ENCODE measurements around the gene KAT8. TPM values are rescaled to one million over a fixed set of nuclear protein-coding genes. Genes with fewer than 3 reads are reported as not detected.
"Not testable (repeated sequence)": the region's sequence is repeated elsewhere in the genome, so short reads cannot be mapped to it uniquely, and the experiment has no call there.

Gene KAT8
- total RNA-seq, 1 donor: 76.5 TPM

- no peaks in the 10 kb centered on the region for H3K9me3 ChIP-seq (ENCODE audit: low read depth, low read length)
- no peak overlapping the region for H3K4me3 ChIP-seq (ENCODE audit: low read length)
- H3K4me1 ChIP-seq (ENCODE audit: insufficient read depth, low read length): peaks cover 20% of the 10 kb centered on the region
- no peaks in the 10 kb centered on the region for H3K27me3 ChIP-seq (ENCODE audit: insufficient read depth, low read length)
These were observed 26.9 kb upstream of the KAT8 start for GRCh38 chr16:31090540-31090939.

GRCh38 chr16:31092330-31092729, 25.1 kb upstream of the KAT8 start:
- Histone ChIP-seq H3K27me3 (ENCODE audit: insufficient read depth, low read length) (no peaks in the 10 kb centered on the region), H3K9me3 (ENCODE audit: low read depth, low read length) (no peaks in the 10 kb centered on the region), H3K4me1 (ENCODE audit: insufficient read depth, low read length) (peaks cover 24% of the 10 kb centered on the region)

GRCh38 chr16:31093132-31093703, 24.2 kb upstream of the KAT8 start:
- Histone ChIP-seq H3K4me3 (ENCODE audit: low read length) (no peak overlapping the region), H3K4me1 (ENCODE audit: insufficient read depth, low read length) (peaks cover 24% of the 10 kb centered on the region), H3K9me3 (ENCODE audit: low read depth, low read length) (no peaks in the 10 kb centered on the region), H3K27me3 (ENCODE audit: insufficient read depth, low read length) (no peaks in the 10 kb centered on the region)

More at GRCh38 chr16:31092330-31092729, 25.1 kb upstream of the KAT8 start:
- H3K4me3 ChIP-seq (ENCODE audit: low read length): no peak overlapping the region

- Histone ChIP-seq H3K9me3 (ENCODE audit: low read depth, low read length) (no peaks in the 10 kb centered on the region), H3K27me3 (ENCODE audit: insufficient read depth, low read length) (no peaks in the 10 kb centered on the region), H3K4me1 (ENCODE audit: insufficient read depth, low read length) (peaks cover 24% of the 10 kb centered on the region), H3K4me3 (ENCODE audit: low read length) (peak overlapping the region; percentile 80)
These were observed 23.4 kb upstream of the KAT8 start for GRCh38 chr16:31094088-31094423.

GRCh38 chr16:31094424-31095120, 22.9 kb upstream of the KAT8 start, which contains the start of gene VKORC1:
Gene VKORC1, minus strand, starts transcription at chr16:31094797. Its CDS starts 68 bp downstream, at chr16:31094729.
- H3K9me3 ChIP-seq (ENCODE audit: low read depth, low read length): no peaks in the 10 kb centered on the region
- no peaks in the 10 kb centered on the region for H3K27me3 ChIP-seq (ENCODE audit: insufficient read depth, low read length)
- H3K4me1 ChIP-seq (ENCODE audit: insufficient read depth, low read length): peaks cover 24% of the 10 kb centered on the region
- peak within 1 kb of the TSS; percentile 80 for H3K4me3 ChIP-seq (ENCODE audit: low read length)

GRCh38 chr16:31099860-31100638, 17.4 kb upstream of the KAT8 start:
- no peaks in the 10 kb centered on the region for H3K27me3 ChIP-seq (ENCODE audit: insufficient read depth, low read length)
- H3K4me3 ChIP-seq (ENCODE audit: low read length): no peak overlapping the region
- H3K4me1 ChIP-seq (ENCODE audit: insufficient read depth, low read length): peaks cover 9% of the 10 kb centered on the region
- no peaks in the 10 kb centered on the region for H3K9me3 ChIP-seq (ENCODE audit: low read depth, low read length)

- not testable (repeated sequence) for H3K27me3 ChIP-seq (ENCODE audit: insufficient read depth, low read length); H3K4me1 ChIP-seq (ENCODE audit: insufficient read depth, low read length); H3K9me3 ChIP-seq (ENCODE audit: low read depth, low read length); H3K4me3 ChIP-seq (ENCODE audit: low read length)
These were observed 16.4 kb upstream of the KAT8 start for GRCh38 chr16:31100876-31101641.

GRCh38 chr16:31105677-31106213, 11.7 kb upstream of the KAT8 start:
- Histone ChIP-seq H3K9me3 (ENCODE audit: low read depth, low read length) (no peaks in the 10 kb centered on the region), H3K4me3 (ENCODE audit: low read length) (no peak overlapping the region), H3K4me1 (ENCODE audit: insufficient read depth, low read length) (peaks cover 25% of the 10 kb centered on the region), H3K27me3 (ENCODE audit: insufficient read depth, low read length) (no peaks in the 10 kb centered on the region)

GRCh38 chr16:31106509-31107464, 10.7 kb upstream of the KAT8 start:
- H3K27me3 ChIP-seq (ENCODE audit: insufficient read depth, low read length): no peaks in the 10 kb centered on the region
- H3K4me1 ChIP-seq (ENCODE audit: insufficient read depth, low read length): peaks cover 25% of the 10 kb centered on the region
- no peak overlapping the region for H3K4me3 ChIP-seq (ENCODE audit: low read length)
- no peaks in the 10 kb centered on the region for H3K9me3 ChIP-seq (ENCODE audit: low read depth, low read length)

GRCh38 chr16:31107465-31107867, 10.0 kb upstream of the KAT8 start:
- Histone ChIP-seq H3K9me3 (ENCODE audit: low read depth, low read length) (no peaks in the 10 kb centered on the region), H3K4me1 (ENCODE audit: insufficient read depth, low read length) (peaks cover 28% of the 10 kb centered on the region)

GRCh38 chr16:31108035-31108793, 9.2 kb upstream of the KAT8 start, which contains the start of gene BCKDK:
Gene BCKDK, plus strand, starts transcription at chr16:31108386. Its CDS starts 838 bp downstream, at chr16:31109224.
- H3K9me3 ChIP-seq (ENCODE audit: low read depth, low read length): no peaks in the 10 kb centered on the region
- peak within 1 kb of the TSS; percentile 82 for H3K4me3 ChIP-seq (ENCODE audit: low read length)
- no peaks in the 10 kb centered on the region for H3K27me3 ChIP-seq (ENCODE audit: insufficient read depth, low read length)
- H3K4me1 ChIP-seq (ENCODE audit: insufficient read depth, low read length): peaks cover 36% of the 10 kb centered on the region

More at GRCh38 chr16:31107465-31107867, 10.0 kb upstream of the KAT8 start:
- H3K4me3 ChIP-seq (ENCODE audit: low read length): no peak overlapping the region
- no peaks in the 10 kb centered on the region for H3K27me3 ChIP-seq (ENCODE audit: insufficient read depth, low read length)

GRCh38 chr16:31108794-31109558, 8.5 kb upstream of the KAT8 start:
- Histone ChIP-seq H3K4me1 (ENCODE audit: insufficient read depth, low read length) (peaks cover 43% of the 10 kb centered on the region), H3K27me3 (ENCODE audit: insufficient read depth, low read length) (no peaks in the 10 kb centered on the region), H3K9me3 (ENCODE audit: low read depth, low read length) (no peaks in the 10 kb centered on the region), H3K4me3 (ENCODE audit: low read length) (peak overlapping the region; percentile 82)

All from mononuclear cell (primary cell).